Vagina (tissue), 2 donors: ENCODE measurements around the gene MACF1.

Experiments used
- CTCF ChIP-seq, 3 experiments: fragments of 450-650 bp in 2 of 3; fragments of 200-600 bp in 1 of 3; sonication (generic) in 1 of 3; IDR thresholded peaks; one replicate each; pipeline ENCODE4 v1.5.1; 2017 to 2019; ENCODE audit warnings: antibody characterized with exemption in 3 of 3, mild to moderate bottlenecking in 2 of 3, moderate library complexity in 2 of 3
- POLR2A ChIP-seq, 2 donors: fragments of 450-650 bp; IDR thresholded peaks; one replicate each; pipeline ENCODE4 v1.6.1; 2017; ENCODE audit warnings: antibody characterized with exemption in 2 of 2, mild to moderate bottlenecking in 2 of 2, moderate library complexity in 2 of 2

GRCh38 chr1:39501666-39502065 is 297.2 kb downstream of the MACF1 start:
- no peak for TF ChIP-seq POLR2A (IDR thresholded peaks at IDR 0.05)
- no peak for TF ChIP-seq CTCF (IDR thresholded peaks at IDR 0.05)
